Suprapubic skin (tissue), 4 donors: ENCODE results near the gene FYB2. TPM values are rescaled to one million over a fixed set of nuclear protein-coding genes. Genes with fewer than 3 reads are reported as not detected.

Experiments used
- DNase-seq, 2 donors: peaks; one replicate each; pipeline ENCODE4 v3.0.0-alpha.2; 2019; ENCODE audit warnings: low spot score in 2 of 2
- H3K27ac ChIP-seq: fragments of 200-600 bp; sonication (generic); one replicate; pipeline ENCODE4 v1.5.1; 2019
- H3K27me3 ChIP-seq: fragments of 200-600 bp; sonication (generic); one replicate; pipeline ENCODE4 v1.5.1; 2019
- H3K36me3 ChIP-seq: fragments of 200-600 bp; sonication (generic); one replicate; pipeline ENCODE4 v1.5.1; 2019
- H3K4me1 ChIP-seq: fragments of 200-600 bp; sonication (generic); one replicate; pipeline ENCODE4 v1.5.1; 2019
- H3K4me3 ChIP-seq: fragments of 200-600 bp; sonication (generic); one replicate; pipeline ENCODE4 v1.5.1; 2019; ENCODE audit warnings: mild to moderate bottlenecking
- H3K9me3 ChIP-seq: fragments of 200-600 bp; sonication (generic); one replicate; pipeline ENCODE4 v1.5.1; 2019
- EP300 ChIP-seq: sonication (generic); formaldehyde crosslinking; IDR thresholded peaks from one replicate; pipeline ENCODE4 v1.6.1; 2017; ENCODE audit warnings: antibody characterized with exemption
- POLR2A ChIP-seq, 2 donors: fragments of 450-650 bp; IDR thresholded peaks; one replicate each; pipeline ENCODE4 v1.6.1; 2017; ENCODE audit warnings: antibody characterized with exemption in 2 of 2, mild to moderate bottlenecking in 2 of 2, moderate library complexity in 2 of 2
- POLR2AphosphoS5 ChIP-seq, 3 donors: sonication (generic); formaldehyde crosslinking; IDR thresholded peaks; one replicate each; pipeline ENCODE4 v1.6.1; 2017; ENCODE audit warnings: antibody characterized with exemption in 3 of 3
- WGBS: methylation state at CpG from one replicate; pipeline ENCODE4 v1.1.5; 2018; 5-methylcytosine and 5-hydroxymethylcytosine counted together
- total RNA-seq, 4 donors: library from RNA; depleted of rRNA; stranded (reverse); fragments of >200 nt; gene quantifications; one replicate each; pipeline ENCODE4 v1.1.0, GENCODE V29; 2016
- TF ChIP-seq, protein P1 (sequence below), 2 donors: fragments of 200-600 bp in 1 of 2; fragments of 450-650 bp in 1 of 2; sonication (generic) in 1 of 2; IDR thresholded peaks; one replicate each; pipeline ENCODE4 v1.5.1; 2016 to 2019; ENCODE audit warnings: antibody characterized with exemption in 2 of 2, mild to moderate bottlenecking in 1 of 2, moderate library complexity in 1 of 2

FYB2 gene
- total RNA-seq, 4 donors from 2014 or later = 0.57 TPM; not detected in 3

DNA sequence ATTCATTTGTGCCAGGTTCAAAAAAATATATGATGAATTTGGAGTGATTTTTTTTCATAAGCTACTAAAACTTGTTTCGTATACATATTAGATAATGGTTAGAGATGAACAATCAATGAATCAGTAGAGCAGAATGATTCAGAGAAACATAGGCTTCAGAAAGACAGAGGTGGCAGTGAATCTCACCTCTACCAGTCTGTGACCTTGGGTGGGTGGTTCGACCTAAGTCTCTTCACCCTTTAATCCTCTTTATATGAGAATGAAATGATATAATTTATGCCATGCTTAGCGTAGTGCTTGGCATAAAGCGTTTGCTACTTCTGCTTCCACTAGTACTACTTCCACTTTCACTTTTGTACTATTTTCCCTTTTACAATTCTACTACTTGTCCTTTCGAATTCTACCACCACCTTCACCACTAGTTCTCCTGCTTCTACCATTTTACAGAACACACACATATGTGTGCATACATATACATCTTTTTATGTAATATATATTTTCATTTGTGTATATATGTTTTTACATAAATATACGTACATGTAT, 45.1 kb downstream of the FYB2 start:
- Histone ChIP-seq H3K27ac (no peak overlapping the region), H3K4me1 (no peaks in the 10 kb centered on the region), H3K36me3 (no peaks in the 10 kb centered on the region), H3K4me3 (no peak overlapping the region), H3K9me3 (no peaks in the 10 kb centered on the region), H3K27me3 (no peaks in the 10 kb centered on the region)
- WGBS = 64% methylated on average over 6 of the region's 6 CpGs
- no peak for TF ChIP-seq POLR2AphosphoS5 (IDR thresholded peaks at IDR 0.05)
- no peak for DNase-seq

DNA sequence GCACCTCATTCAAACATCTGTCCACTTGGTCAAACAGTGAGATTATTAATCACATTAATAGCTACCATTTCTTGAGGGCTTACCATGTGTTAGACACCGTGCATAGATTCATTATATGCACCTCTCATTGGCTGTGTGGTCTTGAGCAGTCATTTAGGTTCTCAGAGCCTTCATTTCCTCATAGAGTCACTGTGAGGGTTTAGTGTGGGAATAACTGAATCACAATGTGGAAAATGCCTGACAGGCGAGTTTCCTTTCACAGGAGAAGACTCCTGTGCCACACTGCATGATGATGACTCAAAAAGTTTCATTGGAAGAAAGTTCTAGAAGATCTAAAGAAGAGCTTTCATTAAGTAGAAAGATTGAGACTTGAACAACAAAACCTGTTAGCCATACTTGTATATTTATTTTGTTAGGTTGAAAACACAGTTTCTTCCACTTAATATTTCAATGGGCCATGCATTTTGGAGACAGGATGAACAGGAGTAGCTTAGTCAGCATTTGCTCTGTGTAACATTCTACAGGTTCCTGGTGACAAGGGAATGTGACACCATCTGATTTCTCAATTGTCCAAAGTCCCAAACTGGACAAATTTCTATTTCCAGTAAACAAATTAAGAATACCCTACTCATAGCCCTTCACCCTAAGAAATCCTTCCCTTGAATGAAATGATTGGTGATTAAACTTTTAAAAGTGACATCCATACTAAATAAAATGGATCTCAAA, 45.7 kb downstream of the FYB2 start:
- no peak for TF ChIP-seq EP300
- no peak for TF ChIP-seq POLR2A (IDR thresholded peaks at IDR 0.05)
- TF ChIP-seq POLR2AphosphoS5 (IDR thresholded peaks at IDR 0.05) = no peak
- TF ChIP-seq, protein P1, sequence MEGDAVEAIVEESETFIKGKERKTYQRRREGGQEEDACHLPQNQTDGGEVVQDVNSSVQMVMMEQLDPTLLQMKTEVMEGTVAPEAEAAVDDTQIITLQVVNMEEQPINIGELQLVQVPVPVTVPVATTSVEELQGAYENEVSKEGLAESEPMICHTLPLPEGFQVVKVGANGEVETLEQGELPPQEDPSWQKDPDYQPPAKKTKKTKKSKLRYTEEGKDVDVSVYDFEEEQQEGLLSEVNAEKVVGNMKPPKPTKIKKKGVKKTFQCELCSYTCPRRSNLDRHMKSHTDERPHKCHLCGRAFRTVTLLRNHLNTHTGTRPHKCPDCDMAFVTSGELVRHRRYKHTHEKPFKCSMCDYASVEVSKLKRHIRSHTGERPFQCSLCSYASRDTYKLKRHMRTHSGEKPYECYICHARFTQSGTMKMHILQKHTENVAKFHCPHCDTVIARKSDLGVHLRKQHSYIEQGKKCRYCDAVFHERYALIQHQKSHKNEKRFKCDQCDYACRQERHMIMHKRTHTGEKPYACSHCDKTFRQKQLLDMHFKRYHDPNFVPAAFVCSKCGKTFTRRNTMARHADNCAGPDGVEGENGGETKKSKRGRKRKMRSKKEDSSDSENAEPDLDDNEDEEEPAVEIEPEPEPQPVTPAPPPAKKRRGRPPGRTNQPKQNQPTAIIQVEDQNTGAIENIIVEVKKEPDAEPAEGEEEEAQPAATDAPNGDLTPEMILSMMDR (IDR thresholded peaks at IDR 0.05) = no peak
- H3K9me3 ChIP-seq = no peaks in the 10 kb centered on the region
- no peaks in the 10 kb centered on the region for H3K4me1 ChIP-seq
- H3K27ac ChIP-seq = no peak overlapping the region
- 80% methylated on average over 2 of the region's 2 CpGs for WGBS
- no peak overlapping the region for H3K4me3 ChIP-seq
- H3K36me3 ChIP-seq = no peaks in the 10 kb centered on the region
- H3K27me3 ChIP-seq = no peaks in the 10 kb centered on the region
- DNase-seq = no peak

DNA sequence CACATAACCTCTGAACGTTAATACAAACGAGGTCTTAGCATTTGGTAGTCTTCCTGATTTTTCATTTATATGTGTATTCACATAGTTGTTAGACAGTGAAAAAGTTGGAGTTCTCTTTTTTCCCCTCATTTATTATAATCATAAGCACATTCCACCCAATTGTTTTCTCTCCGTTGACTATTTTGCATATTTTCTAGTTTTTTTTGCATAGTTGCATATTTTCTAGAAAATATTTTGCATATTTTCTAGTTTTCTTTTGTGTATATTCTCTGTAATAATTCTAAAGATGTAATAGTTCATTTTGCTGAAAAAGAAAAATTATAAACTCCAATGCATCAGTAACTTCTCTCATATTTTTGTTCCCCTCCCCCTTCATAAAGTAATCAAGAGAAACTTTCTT, 47.5 kb downstream of the FYB2 start:
- no peaks in the 10 kb centered on the region for H3K9me3 ChIP-seq
- TF ChIP-seq POLR2A (IDR thresholded peaks at IDR 0.05) = no peak
- no peak for TF ChIP-seq POLR2AphosphoS5 (IDR thresholded peaks at IDR 0.05)
- no peak for TF ChIP-seq EP300
- TF ChIP-seq, protein P1 (IDR thresholded peaks at IDR 0.05) = no peak
- WGBS = 79% methylated on average over 3 of the region's 3 CpGs

DNA sequence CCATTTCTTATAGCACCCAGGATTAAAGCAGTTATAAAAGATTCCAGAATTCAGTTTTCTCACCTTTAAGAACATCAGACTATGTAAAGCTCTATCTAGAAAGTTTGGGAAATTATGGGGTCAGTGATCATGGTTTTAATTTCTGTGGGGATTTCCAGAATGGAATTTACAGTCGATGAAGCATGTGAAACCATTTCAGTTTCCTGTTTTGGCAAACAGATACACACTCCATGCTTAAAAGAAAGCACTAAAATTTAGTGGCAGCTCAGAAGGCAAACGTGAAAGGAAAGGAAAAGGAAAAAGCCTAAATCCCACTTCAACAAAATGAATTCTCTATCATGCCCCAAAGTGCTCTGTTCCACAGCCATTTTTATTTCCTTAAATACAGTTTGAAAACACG, 60.4 kb downstream of the FYB2 start:
- no peak for DNase-seq
- Histone ChIP-seq H3K4me1 (no peaks in the 10 kb centered on the region), H3K36me3 (no peaks in the 10 kb centered on the region), H3K27ac (no peak overlapping the region), H3K27me3 (peaks cover 5% of the 10 kb centered on the region), H3K4me3 (no peak overlapping the region), H3K9me3 (no peaks in the 10 kb centered on the region)
- TF ChIP-seq EP300 = no peak
- TF ChIP-seq, protein P1 (IDR thresholded peaks at IDR 0.05) = no peak
- no peak for TF ChIP-seq POLR2A (IDR thresholded peaks at IDR 0.05)
- TF ChIP-seq POLR2AphosphoS5 (IDR thresholded peaks at IDR 0.05) = no peak
- 20% methylated on average over 3 of the region's 3 CpGs for WGBS

More for the DNA sequence above, 47.5 kb downstream of the FYB2 start:
- no peak for DNase-seq
- no peak overlapping the region for H3K4me3 ChIP-seq
- H3K27me3 ChIP-seq = peaks cover 6% of the 10 kb centered on the region
- no peaks in the 10 kb centered on the region for H3K4me1 ChIP-seq
- H3K36me3 ChIP-seq = no peaks in the 10 kb centered on the region
- H3K27ac ChIP-seq = no peak overlapping the region

DNA sequence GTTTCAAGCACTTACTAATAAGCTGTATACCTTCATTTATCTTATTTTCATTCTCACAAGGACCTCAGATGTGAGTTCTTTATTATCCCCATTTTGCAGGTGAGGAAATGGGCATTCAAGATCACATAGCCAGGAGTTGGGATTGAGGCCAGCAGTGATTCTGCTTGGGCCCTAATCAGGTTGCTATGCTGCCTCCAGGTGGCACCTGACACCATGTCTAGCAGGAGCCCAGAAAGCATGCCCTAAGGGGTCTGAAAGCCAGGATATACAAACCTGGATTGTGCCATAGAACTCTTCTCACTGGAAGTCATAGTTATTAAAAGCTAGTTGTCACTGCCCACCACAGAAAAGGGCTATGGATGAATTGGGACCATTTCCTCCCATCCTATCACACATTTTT, 61.1 kb downstream of the FYB2 start:
- DNase-seq = no peak
- H3K9me3 ChIP-seq = no peaks in the 10 kb centered on the region
- no peak overlapping the region for H3K4me3 ChIP-seq
- TF ChIP-seq, protein P1 (IDR thresholded peaks at IDR 0.05) = no peak
- TF ChIP-seq POLR2A (IDR thresholded peaks at IDR 0.05) (no peak), POLR2AphosphoS5 (IDR thresholded peaks at IDR 0.05) (no peak), EP300 (no peak)
- H3K4me1 ChIP-seq = no peaks in the 10 kb centered on the region
- no peak overlapping the region for H3K27ac ChIP-seq
- H3K36me3 ChIP-seq = no peaks in the 10 kb centered on the region
- H3K27me3 ChIP-seq = peaks cover 5% of the 10 kb centered on the region
